ENCODE measurements around the gene SPATA3.

GRCh38 chr2:231051116-231051515, 55.2 kb downstream of the SPATA3 start:
- TF ChIP-seq CTCF (IDR thresholded peaks at IDR 0.05; ENCODE audit: control extremely low read depth in 1 of 3, insufficient read depth in 1 of 3, low read depth in 1 of 3, low read length in 3 of 3): no peak
- no peak for TF ChIP-seq SP1 (IDR thresholded peaks at IDR 0.05; ENCODE audit: low read depth, low read length)
- TF ChIP-seq RFX5 (IDR thresholded peaks at IDR 0.05; ENCODE audit: borderline replicate concordance, low read depth, low read length): no peak
- TF ChIP-seq RXRA (IDR thresholded peaks at IDR 0.05; ENCODE audit: insufficient read depth, low read depth, low read length): no peak
- TF ChIP-seq BACH1 (IDR thresholded peaks at IDR 0.05; ENCODE audit: low read length): no peak
- TF ChIP-seq CHD1 (IDR thresholded peaks at IDR 0.05; ENCODE audit: low read depth, low read length): no peak
- no peak for TF ChIP-seq TAF1 (IDR thresholded peaks at IDR 0.05; ENCODE audit: low read depth, low read length)
- no peak for TF ChIP-seq CEBPB (IDR thresholded peaks at IDR 0.05; ENCODE audit: low read depth, low read length)
